ENCODE measurements around the gene KCNQ5. TPM values are rescaled to one million over a fixed set of nuclear protein-coding genes. Genes with fewer than 3 reads are reported as not detected.

The KCNQ5 gene
- total RNA-seq, 1 donor from 2014 or later = 0.08 TPM

GRCh38 chr6:72674842-72675241 lies 53.0 kb downstream of the KCNQ5 start:
- no peak overlapping the region for H3K27ac Mint-ChIP-seq (ENCODE audit: unreplicated experiment)
- H3K36me3 Mint-ChIP-seq (ENCODE audit: low read depth, unreplicated experiment) = no peaks in the 10 kb centered on the region
- no peaks in the 10 kb centered on the region for H3K4me1 Mint-ChIP-seq (ENCODE audit: unreplicated experiment)

GRCh38 chr6:72675396-72675795 lies 53.5 kb downstream of the KCNQ5 start:
- H3K4me1 Mint-ChIP-seq (ENCODE audit: unreplicated experiment) = no peaks in the 10 kb centered on the region
- H3K9me3 Mint-ChIP-seq (ENCODE audit: unreplicated experiment) = no peaks in the 10 kb centered on the region
- no peak overlapping the region for H3K4me3 Mint-ChIP-seq (ENCODE audit: unreplicated experiment)
- no peak for DNase-seq (ENCODE audit: low spot score)
- no peaks in the 10 kb centered on the region for H3K27me3 Mint-ChIP-seq (ENCODE audit: unreplicated experiment)
- no peaks in the 10 kb centered on the region for H3K36me3 Mint-ChIP-seq (ENCODE audit: low read depth, unreplicated experiment)
- no peak for TF ChIP-seq CTCF (IDR thresholded peaks at IDR 0.05; ENCODE audit: unreplicated experiment)
- no peak overlapping the region for H3K27ac Mint-ChIP-seq (ENCODE audit: unreplicated experiment)

More at GRCh38 chr6:72674842-72675241, 53.0 kb downstream of the KCNQ5 start:
- no peaks in the 10 kb centered on the region for H3K9me3 Mint-ChIP-seq (ENCODE audit: unreplicated experiment)
- H3K27me3 Mint-ChIP-seq (ENCODE audit: unreplicated experiment) = no peaks in the 10 kb centered on the region
- TF ChIP-seq CTCF (IDR thresholded peaks at IDR 0.05; ENCODE audit: unreplicated experiment) = no peak
- DNase-seq (ENCODE audit: low spot score) = no peak
- H3K4me3 Mint-ChIP-seq (ENCODE audit: unreplicated experiment) = no peak overlapping the region

- Mint-ChIP-seq H3K4me3 (ENCODE audit: unreplicated experiment) (no peak overlapping the region), H3K27ac (ENCODE audit: unreplicated experiment) (no peak overlapping the region), H3K4me1 (ENCODE audit: unreplicated experiment) (no peaks in the 10 kb centered on the region), H3K9me3 (ENCODE audit: unreplicated experiment) (no peaks in the 10 kb centered on the region), H3K36me3 (ENCODE audit: low read depth, unreplicated experiment) (no peaks in the 10 kb centered on the region), H3K27me3 (ENCODE audit: unreplicated experiment) (no peaks in the 10 kb centered on the region)
- no peak for TF ChIP-seq CTCF (IDR thresholded peaks at IDR 0.05; ENCODE audit: unreplicated experiment)
- DNase-seq (ENCODE audit: low spot score) = no peak
Observed at GRCh38 chr6:72676995-72677394, 55.1 kb downstream of the KCNQ5 start.

GRCh38 chr6:72677740-72678139 lies 55.9 kb downstream of the KCNQ5 start:
- H3K27me3 Mint-ChIP-seq (ENCODE audit: unreplicated experiment) = no peaks in the 10 kb centered on the region
- no peak for TF ChIP-seq CTCF (IDR thresholded peaks at IDR 0.05; ENCODE audit: unreplicated experiment)
- H3K27ac Mint-ChIP-seq (ENCODE audit: unreplicated experiment) = no peak overlapping the region
- H3K4me3 Mint-ChIP-seq (ENCODE audit: unreplicated experiment) = no peak overlapping the region
- no peaks in the 10 kb centered on the region for H3K36me3 Mint-ChIP-seq (ENCODE audit: low read depth, unreplicated experiment)
- H3K9me3 Mint-ChIP-seq (ENCODE audit: unreplicated experiment) = no peaks in the 10 kb centered on the region
- no peaks in the 10 kb centered on the region for H3K4me1 Mint-ChIP-seq (ENCODE audit: unreplicated experiment)
- DNase-seq (ENCODE audit: low spot score) = no peak

- no peak for DNase-seq (ENCODE audit: low spot score)
- Mint-ChIP-seq H3K4me1 (ENCODE audit: unreplicated experiment) (no peaks in the 10 kb centered on the region), H3K36me3 (ENCODE audit: low read depth, unreplicated experiment) (no peaks in the 10 kb centered on the region), H3K27me3 (ENCODE audit: unreplicated experiment) (no peaks in the 10 kb centered on the region), H3K27ac (ENCODE audit: unreplicated experiment) (no peak overlapping the region), H3K4me3 (ENCODE audit: unreplicated experiment) (no peak overlapping the region), H3K9me3 (ENCODE audit: unreplicated experiment) (no peaks in the 10 kb centered on the region)
- no peak for TF ChIP-seq CTCF (IDR thresholded peaks at IDR 0.05; ENCODE audit: unreplicated experiment)
Observed at GRCh38 chr6:72683797-72684196, 61.9 kb downstream of the KCNQ5 start.

Measured in endothelial cell (in vitro differentiated cells).